Psoas muscle (tissue), 8 donors: Measurements from ENCODE around the gene AFDN. TPM values are rescaled to one million over a fixed set of nuclear protein-coding genes. Genes with fewer than 3 reads are reported as not detected.

Source experiments
- ATAC-seq, 4 donors: fragments of 200-7000 bp; cut with Tn5 transposase; one replicate each; pipeline ENCODE4 v1.9.1; 2020; ENCODE audit warnings: moderate library complexity in 3 of 4, mild to moderate bottlenecking in 2 of 4
- DNase-seq, 2 donors: peaks; one replicate each; pipeline ENCODE4 v3.0.0-alpha.2; 2020
- H3K27ac ChIP-seq: fragments of 200-600 bp; one replicate; pipeline ENCODE4 v1.8.0; 2022
- H3K27me3 ChIP-seq, 3 donors: fragments of 200-600 bp in 1 of 3; one replicate each; pipeline versions ENCODE4 v1.6.1 to v1.8.0; 2013 to 2022; ENCODE audit warnings: low read length in 2 of 3, mild to moderate bottlenecking in 2 of 3, moderate library complexity in 1 of 3; ENCODE audit not compliant: insufficient read depth in 3 of 3
- H3K36me3 ChIP-seq, 2 donors: fragments of 200-600 bp in 1 of 2; one replicate each; pipeline versions ENCODE4 v1.6.1 to v1.8.0; 2013 to 2022; ENCODE audit warnings: low read depth in 1 of 2, mild to moderate bottlenecking in 1 of 2, moderate library complexity in 1 of 2; ENCODE audit not compliant: insufficient read depth in 1 of 2
- H3K4me1 ChIP-seq: fragments of 200-600 bp; one replicate; pipeline ENCODE4 v1.8.0; 2022
- H3K4me3 ChIP-seq: fragments of 200-600 bp; one replicate; pipeline ENCODE4 v1.8.0; 2022; ENCODE audit warnings: mild to moderate bottlenecking
- H3K9me3 ChIP-seq: fragments of 200-600 bp; one replicate; pipeline ENCODE4 v1.8.0; 2022
- CTCF ChIP-seq: fragments of 200-600 bp; IDR thresholded peaks from one replicate; pipeline ENCODE4 v1.8.0; 2022; ENCODE audit warnings: antibody characterized with exemption
- WGBS, 3 donors: extraction: QIAGEN DNeasy Blood & Tissue Kit; methylation state at CpG; one replicate each; pipeline versions ENCODE4 v1.1.6 to v1.1.7; 2013; 5-methylcytosine and 5-hydroxymethylcytosine counted together
- intact Hi-C, 2 donors: fragments of 100-400 bp; cut with DNase I; formaldehyde crosslinking; loops; one replicate each; pipeline versions ENCODE4 v1.11.0 to v1.14.2; 2022
- polyA plus RNA-seq, 3 donors: library from polyadenylated mRNA; stranded (reverse); fragments of 200-250 nt; gene quantifications; one replicate each; pipeline ENCODE4 v1.2.3, GENCODE V29; 2013
- total RNA-seq, 4 donors: library from RNA; stranded (reverse); fragmentation: NEBNext Ultra II Directional in 2 of 4; extraction: Animal tissue kit (Norgen Biotek cat#: 25700) in 2 of 4; gene quantifications; one replicate each; pipeline versions ENCODE4 v1.2.1 to v1.2.4, GENCODE V29; 2021 to 2023
- donor health status: healthy with polysubstance abuse.
- donor health status: DM: no; HTN: no; CAD: no; lungs with moderate emphysema.
- donor health status: Bipolar disorder and iron deficiency.
- donor health status: healthy.
- donor health status: DM: yes; HTN: yes; CAD: no.
- donor health status: DM: no; HTN: no; CAD: no.
- donor health status: DM: no; HTN: no; CAD: no.
- donor health status: DM: yes; HTN: yes; CAD: no.

Gene AFDN
- total and polyA plus RNA-seq, 7 donors, result 12.2 to 35.6 (median 32.9) TPM

- H3K27me3 ChIP-seq, result no peaks in the 10 kb centered on the region
- DNase-seq (no peak), ATAC-seq (peak in 2 of 4 donors; percentile 45 to 71)
- 78 to 81% (median 79%) methylated on average over 5 of the region's 5 CpGs for WGBS, 3 donors
- TF ChIP-seq CTCF, result no peak
- H3K27ac ChIP-seq, result peak overlapping the region; percentile 17
- peaks cover 0 to 6% of the 10 kb centered on the region in 2 donors for H3K36me3 ChIP-seq
- intact Hi-C loops, result no loop called here
- no peaks in the 10 kb centered on the region for H3K9me3 ChIP-seq
- H3K4me3 ChIP-seq, result peak overlapping the region; percentile 51
- H3K4me1 ChIP-seq, result peaks cover 2% of the 10 kb centered on the region
Measured at GRCh38 chr6:167937948-167938911, 111.5 kb downstream of the AFDN start.

GRCh38 chr6:167941822-167942221 is 115.1 kb downstream of the AFDN start:
- Histone ChIP-seq H3K27me3 (no peaks in the 10 kb centered on the region), H3K4me3 (no peak overlapping the region), H3K4me1 (no peaks in the 10 kb centered on the region), H3K9me3 (no peaks in the 10 kb centered on the region), H3K27ac (no peak overlapping the region), H3K36me3 (peaks cover 2 to 42% of the 10 kb centered on the region in 2 donors)
- TF ChIP-seq CTCF, result no peak
- no peak for DNase-seq
- 78 to 83% (median 78%) methylated on average over 3 of the region's 3 CpGs for WGBS, 3 donors
- no peak for ATAC-seq
- intact Hi-C loops, result no loop called here

GRCh38 chr6:167944130-167944529 is 117.4 kb downstream of the AFDN start:
- Histone ChIP-seq H3K9me3 (no peaks in the 10 kb centered on the region), H3K4me3 (no peak overlapping the region), H3K27me3 (no peaks in the 10 kb centered on the region), H3K27ac (no peak overlapping the region), H3K4me1 (no peaks in the 10 kb centered on the region), H3K36me3 (peaks cover 5 to 65% of the 10 kb centered on the region in 2 donors)
- ATAC-seq (no peak), DNase-seq (no peak)
- 93 to 97% (median 96%) methylated on average over 4 of the region's 4 CpGs for WGBS, 3 donors
- no peak for TF ChIP-seq CTCF
- intact Hi-C loops, result no loop called here

- DNase-seq (no peak), ATAC-seq (no peak)
- Histone ChIP-seq H3K27me3 (no peaks in the 10 kb centered on the region), H3K27ac (no peak overlapping the region), H3K4me1 (no peaks in the 10 kb centered on the region), H3K9me3 (no peaks in the 10 kb centered on the region), H3K4me3 (no peak overlapping the region), H3K36me3 (peaks cover 5 to 84% of the 10 kb centered on the region in 2 donors)
- 85 to 91% (median 91%) methylated on average over 11 of the region's 11 CpGs for WGBS, 3 donors
- TF ChIP-seq CTCF, result no peak
- intact Hi-C loops, result no loop called here
Measured at GRCh38 chr6:167946007-167946406, 119.3 kb downstream of the AFDN start.
